Natural killer cell (primary cell): ENCODE results near the gene SARDH. TPM values are rescaled to one million over a fixed set of nuclear protein-coding genes. Genes with fewer than 3 reads are reported as not detected.

ENCODE experiments used
- ATAC-seq, 3 donors: fragments of 150-1000 bp in 2 of 3; fragments of 200-7000 bp in 1 of 3; cut with Tn5 transposase; 1 replicate in 1 of 3; 2 replicates in 2 of 3; pipeline ENCODE4 v1.10.0; 2021; ENCODE audit warnings: mild to moderate bottlenecking in 2 of 3, moderate library complexity in 2 of 3
- DNase-seq, 2 donors: peaks; one replicate each; pipeline versions ENCODE4 v3.0.0 to v3.0.0-alpha.2; 2013 to 2021; ENCODE audit warnings: mixed read lengths in 1 of 2
- H3K27ac ChIP-seq: one replicate; pipeline ENCODE4 v1.5.1; 2013; ENCODE audit warnings: mild to moderate bottlenecking, low read length
- H3K27me3 ChIP-seq: one replicate; pipeline ENCODE4 v1.6.1; 2013; ENCODE audit warnings: low read length; ENCODE audit not compliant: control insufficient read depth, insufficient read depth
- H3K36me3 ChIP-seq: one replicate; pipeline ENCODE4 v1.6.1; 2013; ENCODE audit warnings: low read length; ENCODE audit not compliant: control insufficient read depth, insufficient read depth
- H3K4me1 ChIP-seq: one replicate; pipeline ENCODE4 v1.6.1; 2013; ENCODE audit warnings: low read length; ENCODE audit not compliant: control insufficient read depth, insufficient read depth
- H3K4me3 ChIP-seq: one replicate; pipeline ENCODE4 v1.5.1; 2013; ENCODE audit warnings: low read length
- H3K9me3 ChIP-seq: one replicate; pipeline ENCODE4 v1.6.1; 2013; ENCODE audit warnings: low read length; ENCODE audit not compliant: control insufficient read depth, insufficient read depth
- H3K27ac Mint-ChIP-seq, 2 donors: one replicate each; pipeline ENCODE4 v1.8.0; 2022; ENCODE audit warnings: mild to moderate bottlenecking in 2 of 2, mixed read lengths in 2 of 2, moderate library complexity in 1 of 2
- H3K27me3 Mint-ChIP-seq, 2 donors: one replicate each; pipeline ENCODE4 v1.8.0; 2022; ENCODE audit warnings: low read depth in 2 of 2, mixed read lengths in 2 of 2
- H3K36me3 Mint-ChIP-seq: one replicate; pipeline ENCODE4 v1.8.0; 2022; ENCODE audit warnings: mixed read lengths
- H3K4me1 Mint-ChIP-seq, 2 donors: one replicate each; pipeline ENCODE4 v1.8.0; 2022; ENCODE audit warnings: mixed read lengths in 2 of 2
- H3K4me3 Mint-ChIP-seq: one replicate; pipeline ENCODE4 v1.8.0; 2022; ENCODE audit warnings: mild to moderate bottlenecking, moderate library complexity, mixed read lengths
- H3K9me3 Mint-ChIP-seq, 2 donors: one replicate each; pipeline ENCODE4 v1.8.0; 2022; ENCODE audit warnings: mixed read lengths in 2 of 2
- CTCF ChIP-seq: fragments of 200-600 bp; IDR thresholded peaks from one replicate; pipeline ENCODE4 v1.8.0; 2022; ENCODE audit warnings: antibody characterized with exemption
- WGBS: methylation state at CpG from one replicate; pipeline ENCODE4 v1.1.7; 2013; ENCODE audit warnings: missing lambda C conversion rate; ENCODE audit not compliant: insufficient coverage; 5-methylcytosine and 5-hydroxymethylcytosine counted together
- intact Hi-C: fragments of 100-400 bp; cut with micrococcal nuclease; formaldehyde crosslinking; loops from one replicate; pipeline ENCODE4 v1.14.2; 2022
- total RNA-seq, 4 donors: library from RNA; stranded (reverse); fragments of 120-200 nt in 1 of 4; gene quantifications; one replicate each; pipeline versions ENCODE4 v1.2.3 to v1.2.4, GENCODE V29; 2013 to 2022

SARDH gene
- total RNA-seq, 3 donors from 2014 or later (not counting 1 experiment from before 2014, with no cell fraction given), result 2.2 to 6.8 (median 4.1) TPM

- no peak overlapping the region for H3K4me3 Mint-ChIP-seq
- 80% methylated on average over 19 of the region's 21 CpGs for WGBS
- Histone ChIP-seq H3K4me1 (peaks cover 28% of the 10 kb centered on the region), H3K27me3 (no peaks in the 10 kb centered on the region), H3K27ac (no peak overlapping the region), H3K4me3 (no peak overlapping the region), H3K9me3 (no peaks in the 10 kb centered on the region), H3K36me3 (no peaks in the 10 kb centered on the region)
- no peak for TF ChIP-seq CTCF
- H3K9me3 Mint-ChIP-seq, result no peaks in the 10 kb centered on the region
- intact Hi-C loops, result no loop called here
- peaks cover 0 to 1% of the 10 kb centered on the region in 2 donors for H3K27me3 Mint-ChIP-seq
- H3K4me1 Mint-ChIP-seq, result peaks cover 0 to 5% of the 10 kb centered on the region in 2 donors
- H3K36me3 Mint-ChIP-seq, result no peaks in the 10 kb centered on the region
- no peak for ATAC-seq
- H3K27ac Mint-ChIP-seq, result no peak overlapping the region
- DNase-seq, result peak in 1 of 2 donors; percentile 59
Measured at GRCh38 chr9:133703591-133704399, 34.4 kb downstream of the SARDH start.

GRCh38 chr9:133702798-133703590 lies 35.2 kb downstream of the SARDH start:
- H3K36me3 ChIP-seq, result no peaks in the 10 kb centered on the region
- peak overlapping the region; percentile 44 for H3K4me3 ChIP-seq
- ATAC-seq (peak in 1 of 3 donors; percentile 16), DNase-seq (peak in 1 of 2 donors; percentile 69)
- H3K27me3 ChIP-seq, result no peaks in the 10 kb centered on the region
- Mint-ChIP-seq H3K4me3 (peak overlapping the region; percentile 37), H3K9me3 (no peaks in the 10 kb centered on the region), H3K36me3 (no peaks in the 10 kb centered on the region), H3K27ac (no peak overlapping the region), H3K27me3 (peaks cover 0 to 7% of the 10 kb centered on the region in 2 donors), H3K4me1 (peaks cover 0 to 5% of the 10 kb centered on the region in 2 donors)
- peaks cover 28% of the 10 kb centered on the region for H3K4me1 ChIP-seq
- H3K9me3 ChIP-seq, result no peaks in the 10 kb centered on the region
- WGBS, result 34% methylated on average over 39 of the region's 39 CpGs
- intact Hi-C loops, result no loop called here
- peak overlapping the region; percentile 11 for H3K27ac ChIP-seq
- no peak for TF ChIP-seq CTCF

GRCh38 chr9:133701981-133702797 lies 36.0 kb downstream of the SARDH start:
- WGBS, result 43% methylated on average over 28 of the region's 39 CpGs
- Mint-ChIP-seq H3K9me3 (no peaks in the 10 kb centered on the region), H3K36me3 (no peaks in the 10 kb centered on the region), H3K4me1 (peaks cover 0 to 5% of the 10 kb centered on the region in 2 donors), H3K4me3 (peak overlapping the region; percentile 37), H3K27ac (no peak overlapping the region), H3K27me3 (peaks cover 0 to 7% of the 10 kb centered on the region in 2 donors)
- TF ChIP-seq CTCF, result no peak
- Histone ChIP-seq H3K4me3 (peak overlapping the region; percentile 44), H3K27me3 (no peaks in the 10 kb centered on the region), H3K27ac (no peak overlapping the region), H3K4me1 (peaks cover 28% of the 10 kb centered on the region), H3K9me3 (no peaks in the 10 kb centered on the region), H3K36me3 (no peaks in the 10 kb centered on the region)
- peak in 1 of 2 donors; percentile 87 for DNase-seq
- peak; percentile 54 to 87 (median 70) for ATAC-seq
- intact Hi-C loops, result no loop called here
